CD4-positive, alpha-beta memory T cell (primary cell): ENCODE measurements around the gene DNAH1. TPM values are rescaled to one million over a fixed set of nuclear protein-coding genes. Genes with fewer than 3 reads are reported as not detected.

Experiments used
- CTCF ChIA-PET: fragments of 350-600 bp; sonication (Branson Sonifier 250); formaldehyde crosslinking; loops from one replicate; lab custom pipeline; 2021; ENCODE audit warnings: inconsistent platforms; ENCODE audit not compliant: partially characterized antibody; lab: Charles Lee
- POLR2A ChIA-PET: fragments of 350-600 bp; sonication (Branson Sonifier 250); formaldehyde crosslinking; loops from one replicate; lab custom pipeline; 2021; ENCODE audit not compliant: partially characterized antibody; lab: Charles Lee
- DNase-seq, 5 donors: peaks; one replicate each; pipeline versions ENCODE4 v3.0.0 to v3.0.0-alpha.2; 2020 to 2022; ENCODE audit warnings: mixed read lengths in 1 of 5
- H3K27ac ChIP-seq: one replicate; pipeline ENCODE4 v1.7.0; 2013; ENCODE audit warnings: low read depth, low read length
- H3K27me3 ChIP-seq: 2 replicates; pipeline ENCODE4 v1.7.0; 2013; ENCODE audit warnings: mild to moderate bottlenecking, low read length, moderate library complexity; ENCODE audit not compliant: insufficient read depth
- H3K36me3 ChIP-seq: 2 replicates; pipeline ENCODE4 v1.7.0; 2013; ENCODE audit warnings: mild to moderate bottlenecking, low read length, moderate library complexity; ENCODE audit not compliant: insufficient read depth
- H3K4me1 ChIP-seq: 2 replicates; pipeline ENCODE4 v1.7.0; 2013; ENCODE audit warnings: mild to moderate bottlenecking, low read length, moderate library complexity; ENCODE audit not compliant: insufficient read depth
- H3K4me3 ChIP-seq, 2 donors: one replicate each; pipeline ENCODE4 v1.7.0; 2013; ENCODE audit warnings: low read length in 2 of 2, mild to moderate bottlenecking in 1 of 2
- H3K9me3 ChIP-seq, 2 donors: one replicate each; pipeline ENCODE4 v1.7.0; 2013; ENCODE audit warnings: low read length in 2 of 2, control low read depth in 1 of 2; ENCODE audit not compliant: control insufficient read depth in 1 of 2
- H3K27ac Mint-ChIP-seq, 7 donors: one replicate each; pipeline ENCODE4 v1.8.0; 2020 to 2021; ENCODE audit warnings: mixed read lengths in 7 of 7, mild to moderate bottlenecking in 6 of 7, inconsistent platforms in 3 of 7, moderate library complexity in 3 of 7
- H3K27me3 Mint-ChIP-seq, 2 donors: one replicate each; pipeline ENCODE4 v1.8.0; 2020 to 2021; ENCODE audit warnings: mixed read lengths in 2 of 2
- H3K36me3 Mint-ChIP-seq, 2 donors: one replicate each; pipeline ENCODE4 v1.8.0; 2020 to 2021; ENCODE audit warnings: mixed read lengths in 2 of 2, inconsistent platforms in 1 of 2, mild to moderate bottlenecking in 1 of 2
- H3K4me1 Mint-ChIP-seq, 4 donors: one replicate each; pipeline ENCODE4 v1.8.0; 2020 to 2021; ENCODE audit warnings: mixed read lengths in 4 of 4, mild to moderate bottlenecking in 1 of 4
- H3K4me3 Mint-ChIP-seq, 8 donors: one replicate each; pipeline ENCODE4 v1.8.0; 2020 to 2021; ENCODE audit warnings: mixed read lengths in 8 of 8, mild to moderate bottlenecking in 7 of 8, moderate library complexity in 6 of 8, inconsistent platforms in 3 of 8
- H3K9me3 Mint-ChIP-seq, 8 donors: one replicate each; pipeline ENCODE4 v1.8.0; 2020 to 2021; ENCODE audit warnings: mixed read lengths in 8 of 8, mild to moderate bottlenecking in 5 of 8, inconsistent platforms in 3 of 8, moderate library complexity in 1 of 8
- intact Hi-C: fragments of 100-400 bp; cut with micrococcal nuclease; formaldehyde crosslinking; loops from one replicate; pipeline ENCODE4 v1.15.1; 2023
- polyA plus RNA-seq, 2 donors: library from polyadenylated mRNA; unstranded; fragments of 300-500 nt; fragmentation: Illumina TruSeq; gene quantifications; one replicate each; pipeline ENCODE4 v1.2.3, GENCODE V29; 2021
- total RNA-seq, 2 experiments: library from RNA; stranded (reverse); gene quantifications; one replicate each; pipeline ENCODE4 v1.2.3, GENCODE V29; 2021

The DNAH1 gene
- total and polyA plus RNA-seq, 4 experiments from 2014 or later: 0.02 to 49.8 (median 23.1) TPM

GRCh38 chr3:52299247-52299878, 16.8 kb upstream of the DNAH1 start:
- Mint-ChIP-seq H3K36me3 (peaks cover 5 to 19% of the 10 kb centered on the region in 2 donors), H3K27me3 (no peaks in the 10 kb centered on the region), H3K4me3 (no peak overlapping the region), H3K27ac (peak overlapping the region in 1 of 7 donors; percentile 46), H3K4me1 (peaks cover 4 to 9% (median 5%) of the 10 kb centered on the region in 4 donors), H3K9me3 (no peaks in the 10 kb centered on the region)
- H3K4me3 ChIP-seq: no peak overlapping the region
- intact Hi-C loops: no loop called here
- ChIA-PET CTCF (interaction anchor here (1.1 to 2.6 kb wide), 3 partner anchors 22 to 68 kb away, joined by 3 to 9 read pairs (median 4); no protein-coding TSS in a partner anchor), POLR2A (interaction anchor here (2.2 to 37.2 kb wide), 2 partner anchors 12 to 52 kb away, joined by 8 to 1950 read pairs; partner anchors contain the start of genes GLYCTK, PPM1M and TWF2)
- DNase-seq: no peak
- no peak overlapping the region for H3K27ac ChIP-seq
- H3K36me3 ChIP-seq: no peaks in the 10 kb centered on the region
- no peaks in the 10 kb centered on the region for H3K4me1 ChIP-seq
- no peaks in the 10 kb centered on the region for H3K9me3 ChIP-seq
- H3K27me3 ChIP-seq: no peaks in the 10 kb centered on the region

DNA sequence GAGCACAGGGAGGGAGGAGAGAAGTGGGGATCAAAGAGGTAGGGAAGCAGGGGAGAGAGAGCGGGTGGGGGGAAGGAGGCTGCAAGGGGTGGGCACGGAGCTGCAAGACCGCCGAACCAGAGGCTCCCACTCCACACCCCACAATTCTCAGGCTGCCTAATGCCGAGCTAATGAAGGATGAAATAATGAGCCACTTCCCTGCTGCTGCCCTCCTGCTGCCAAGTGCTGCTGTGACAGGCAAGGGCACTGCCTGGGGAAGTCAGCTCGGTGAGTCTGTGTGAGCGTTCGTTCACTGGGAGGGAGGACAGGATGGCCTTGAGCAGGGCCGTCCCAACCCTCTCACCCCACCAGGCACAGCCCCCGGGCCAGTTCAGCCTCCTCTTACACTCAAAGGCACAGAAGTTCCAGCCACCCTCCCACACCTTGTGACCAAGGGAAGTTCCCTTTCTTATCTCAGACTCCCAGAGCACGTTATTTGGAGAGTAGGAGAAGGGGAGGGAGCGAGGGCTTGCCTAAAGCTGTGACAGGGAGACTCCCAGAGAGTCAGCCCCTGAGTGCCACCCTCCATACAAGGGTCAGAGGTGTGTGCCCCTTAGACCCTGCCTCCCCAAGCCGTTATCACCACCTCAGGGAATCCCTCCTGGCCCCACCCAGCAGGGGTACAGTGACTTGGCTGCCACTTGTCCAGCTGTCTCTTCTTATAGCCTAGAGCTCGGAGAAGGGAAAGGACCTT, 16.1 kb upstream of the DNAH1 start:
- H3K9me3 Mint-ChIP-seq: no peaks in the 10 kb centered on the region
- peaks cover 0 to 13% of the 10 kb centered on the region in 2 donors for H3K36me3 Mint-ChIP-seq
- Histone ChIP-seq H3K27ac (no peak overlapping the region), H3K27me3 (no peaks in the 10 kb centered on the region), H3K9me3 (no peaks in the 10 kb centered on the region), H3K36me3 (no peaks in the 10 kb centered on the region), H3K4me1 (no peaks in the 10 kb centered on the region), H3K4me3 (no peak overlapping the region)
- H3K4me1 Mint-ChIP-seq: peaks cover 3 to 9% (median 5%) of the 10 kb centered on the region in 4 donors
- intact Hi-C loops: no loop called here
- ChIA-PET CTCF (interaction anchor here (1.1 to 2.6 kb wide), 3 partner anchors 23 to 69 kb away, joined by 3 to 9 read pairs (median 4); no protein-coding TSS in a partner anchor), POLR2A (interaction anchor here (2.2 kb wide), 1 partner anchor 12 kb away, joined by 8 read pairs; the partner anchor contains the start of gene GLYCTK)
- H3K27ac Mint-ChIP-seq: peak overlapping the region in 1 of 7 donors; percentile 75
- no peak for DNase-seq
- no peak overlapping the region for H3K4me3 Mint-ChIP-seq
- no peaks in the 10 kb centered on the region for H3K27me3 Mint-ChIP-seq

DNA sequence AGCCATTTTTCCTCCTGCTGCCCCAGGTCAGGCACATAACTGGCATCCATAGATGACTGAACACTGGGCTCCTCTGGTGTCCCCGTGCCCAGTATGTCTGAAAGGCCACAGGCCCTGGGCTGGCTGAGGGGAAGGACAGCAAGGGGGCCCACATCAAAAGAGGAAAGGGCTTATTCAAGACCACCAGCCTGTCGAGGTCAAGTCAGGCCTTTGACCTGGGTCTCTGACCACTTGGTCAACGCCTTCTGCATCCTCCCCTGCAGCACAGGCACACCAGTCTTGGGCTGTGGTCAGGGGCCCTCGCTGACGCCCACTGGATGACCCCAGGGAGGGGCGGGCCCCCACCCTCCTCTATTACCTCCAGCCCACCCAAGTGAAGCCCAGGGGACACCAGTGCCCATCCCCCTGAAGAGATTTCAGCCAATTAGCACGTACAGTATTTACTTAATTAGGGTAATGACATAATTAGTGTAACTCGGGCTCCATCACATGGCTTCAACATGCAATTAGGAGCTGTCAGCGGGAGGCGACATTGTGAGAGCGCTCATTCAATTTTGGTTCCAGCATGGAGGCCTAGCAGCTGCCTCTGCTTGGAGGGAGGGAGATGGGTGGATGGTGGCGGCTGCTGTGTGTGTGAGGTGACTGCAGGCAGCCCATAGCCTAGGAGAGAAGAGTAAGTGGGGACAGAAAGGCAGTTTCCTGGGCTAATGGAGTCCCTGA, 13.5 kb upstream of the DNAH1 start:
- Mint-ChIP-seq H3K27ac (peak overlapping the region in 3 of 7 donors; percentile 44 to 77 (median 75)), H3K4me1 (peaks cover 9 to 24% (median 15%) of the 10 kb centered on the region in 4 donors)
- POLR2A ChIA-PET: no interaction called here

DNA sequence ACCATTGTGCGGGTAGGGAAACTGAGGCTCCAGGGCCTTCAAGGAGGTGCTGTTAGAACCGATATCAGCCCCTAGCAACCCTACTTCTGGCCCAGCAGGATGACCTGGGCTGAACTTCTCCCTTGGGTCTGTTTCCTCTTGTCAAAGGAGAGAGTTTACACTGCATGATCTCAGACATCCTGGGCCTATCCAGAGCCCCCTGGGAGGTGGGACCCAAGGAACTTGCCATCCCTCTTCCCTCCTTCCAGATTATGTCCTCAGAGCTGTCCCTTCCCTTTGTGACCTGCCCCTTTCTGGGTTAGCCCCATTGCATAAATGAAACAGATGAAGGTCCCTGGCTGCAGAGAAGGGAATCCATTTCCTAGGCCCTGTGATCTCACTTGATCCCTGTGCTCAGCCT, 12.3 kb upstream of the DNAH1 start:
- H3K4me3 ChIP-seq: no peak overlapping the region
- Mint-ChIP-seq H3K27ac (peak overlapping the region in 3 of 7 donors; percentile 64 to 77 (median 77)), H3K27me3 (no peaks in the 10 kb centered on the region), H3K4me3 (no peak overlapping the region), H3K4me1 (peaks cover 7 to 27% (median 18%) of the 10 kb centered on the region in 4 donors), H3K36me3 (peaks cover 0 to 2% of the 10 kb centered on the region in 2 donors), H3K9me3 (no peaks in the 10 kb centered on the region)
- ChIA-PET POLR2A (no interaction called here), CTCF (no interaction called here)
- H3K36me3 ChIP-seq: no peaks in the 10 kb centered on the region
- intact Hi-C loops: no loop called here
- H3K4me1 ChIP-seq: no peaks in the 10 kb centered on the region
- no peak overlapping the region for H3K27ac ChIP-seq
- H3K9me3 ChIP-seq: no peaks in the 10 kb centered on the region
- DNase-seq: no peak
- no peaks in the 10 kb centered on the region for H3K27me3 ChIP-seq

More for the DNA sequence above, 13.5 kb upstream of the DNAH1 start:
- DNase-seq: no peak
- Histone ChIP-seq H3K9me3 (no peaks in the 10 kb centered on the region), H3K27me3 (no peaks in the 10 kb centered on the region), H3K4me1 (no peaks in the 10 kb centered on the region), H3K4me3 (no peak overlapping the region), H3K27ac (no peak overlapping the region), H3K36me3 (no peaks in the 10 kb centered on the region)
- Mint-ChIP-seq H3K27me3 (no peaks in the 10 kb centered on the region), H3K4me3 (no peak overlapping the region), H3K36me3 (peaks cover 0 to 4% of the 10 kb centered on the region in 2 donors), H3K9me3 (no peaks in the 10 kb centered on the region)
- CTCF ChIA-PET: interaction anchor here (0.9 kb wide), 1 partner anchor 36 kb away, joined by 3 read pairs; no protein-coding TSS in a partner anchor
- intact Hi-C loops: no loop called here

DNA sequence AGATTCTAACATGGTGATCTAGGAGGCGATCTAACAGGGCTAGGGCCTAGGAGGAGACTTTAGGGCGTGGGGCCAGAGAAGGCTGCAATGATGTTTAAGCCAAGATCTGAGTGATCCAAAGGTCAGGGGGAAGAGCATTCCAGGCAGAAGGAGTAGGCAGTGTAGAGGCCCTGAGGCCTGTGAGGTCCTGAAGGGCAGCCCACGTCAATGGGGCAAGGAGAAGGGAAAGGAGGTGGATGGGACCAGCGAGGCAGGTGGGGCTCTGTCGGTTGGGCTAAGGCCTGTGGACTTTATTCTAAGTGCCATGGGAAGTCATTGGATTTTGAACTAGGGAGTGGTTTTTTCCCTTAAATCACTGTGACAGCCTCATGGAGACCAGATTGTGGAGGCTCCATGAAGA, 10.2 kb upstream of the DNAH1 start:
- peaks cover 3 to 9% of the 10 kb centered on the region in 2 donors for H3K36me3 Mint-ChIP-seq
- H3K36me3 ChIP-seq: no peaks in the 10 kb centered on the region
- no peak overlapping the region for H3K27ac ChIP-seq
- H3K4me3 Mint-ChIP-seq: no peak overlapping the region
- peaks cover 13 to 39% (median 28%) of the 10 kb centered on the region in 4 donors for H3K4me1 Mint-ChIP-seq
- H3K27me3 Mint-ChIP-seq: no peaks in the 10 kb centered on the region
- ChIA-PET POLR2A (no interaction called here), CTCF (no interaction called here)
- no peaks in the 10 kb centered on the region for H3K27me3 ChIP-seq
- no peak for DNase-seq
- intact Hi-C loops: no loop called here
- peak overlapping the region in 6 of 7 donors; percentile 7 to 90 (median 68) for H3K27ac Mint-ChIP-seq
- H3K4me1 ChIP-seq: peaks cover 6% of the 10 kb centered on the region
- H3K4me3 ChIP-seq: no peak overlapping the region
- H3K9me3 Mint-ChIP-seq: no peaks in the 10 kb centered on the region
- H3K9me3 ChIP-seq: no peaks in the 10 kb centered on the region

DNA sequence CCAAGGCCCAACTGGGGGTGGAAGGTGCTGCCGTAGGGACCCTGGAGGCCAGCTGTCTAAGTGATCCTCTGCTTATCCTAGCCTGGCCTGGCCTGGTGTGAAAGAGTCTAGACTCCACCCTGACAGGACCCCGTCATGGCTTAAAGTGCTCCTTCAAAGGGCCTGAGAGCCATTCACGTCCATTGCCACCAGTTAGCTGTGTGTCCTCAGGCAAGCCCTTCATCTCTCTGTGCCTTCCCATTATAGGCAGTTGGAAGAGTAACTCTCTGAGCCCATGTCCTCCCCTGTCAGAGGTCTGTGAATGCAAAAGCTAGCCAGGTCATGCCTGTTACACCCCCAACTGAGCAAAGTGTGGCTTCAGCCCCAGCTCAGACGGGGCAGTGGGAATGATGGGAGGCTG, 9.1 kb upstream of the DNAH1 start:
- Mint-ChIP-seq H3K36me3 (peaks cover 3 to 9% of the 10 kb centered on the region in 2 donors), H3K27me3 (no peaks in the 10 kb centered on the region), H3K4me3 (no peak overlapping the region), H3K27ac (peak overlapping the region in 2 of 7 donors; percentile 14 to 48), H3K9me3 (no peaks in the 10 kb centered on the region), H3K4me1 (peaks cover 13 to 41% (median 28%) of the 10 kb centered on the region in 4 donors)
- peaks cover 10% of the 10 kb centered on the region for H3K4me1 ChIP-seq
- H3K27me3 ChIP-seq: no peaks in the 10 kb centered on the region
- no peak overlapping the region for H3K4me3 ChIP-seq
- ChIA-PET CTCF (interaction anchor here (2.0 kb wide), 1 partner anchor 32 kb away, joined by 7 read pairs; no protein-coding TSS in a partner anchor), POLR2A (no interaction called here)
- H3K27ac ChIP-seq: no peak overlapping the region
- no peaks in the 10 kb centered on the region for H3K36me3 ChIP-seq
- intact Hi-C loops: no loop called here
- no peaks in the 10 kb centered on the region for H3K9me3 ChIP-seq
- DNase-seq: no peak
